Esophagus squamous epithelium (tissue), 4 donors: ENCODE results near the gene DIP2A.

Experiments used
- POLR2A ChIP-seq, 4 donors: fragments of 450-650 bp; IDR thresholded peaks; one replicate each; pipeline ENCODE4 v1.6.1; 2017; ENCODE audit warnings: antibody characterized with exemption in 4 of 4, mild to moderate bottlenecking in 4 of 4, moderate library complexity in 3 of 4
- TF ChIP-seq, protein P1 (sequence below), 6 experiments: fragments of 450-650 bp in 4 of 6; fragments of 200-600 bp in 2 of 6; sonication (generic) in 2 of 6; IDR thresholded peaks; one replicate each; pipeline ENCODE4 v1.5.1; 2016 to 2019; ENCODE audit warnings: antibody characterized with exemption in 6 of 6, mild to moderate bottlenecking in 4 of 6, moderate library complexity in 4 of 6

DNA sequence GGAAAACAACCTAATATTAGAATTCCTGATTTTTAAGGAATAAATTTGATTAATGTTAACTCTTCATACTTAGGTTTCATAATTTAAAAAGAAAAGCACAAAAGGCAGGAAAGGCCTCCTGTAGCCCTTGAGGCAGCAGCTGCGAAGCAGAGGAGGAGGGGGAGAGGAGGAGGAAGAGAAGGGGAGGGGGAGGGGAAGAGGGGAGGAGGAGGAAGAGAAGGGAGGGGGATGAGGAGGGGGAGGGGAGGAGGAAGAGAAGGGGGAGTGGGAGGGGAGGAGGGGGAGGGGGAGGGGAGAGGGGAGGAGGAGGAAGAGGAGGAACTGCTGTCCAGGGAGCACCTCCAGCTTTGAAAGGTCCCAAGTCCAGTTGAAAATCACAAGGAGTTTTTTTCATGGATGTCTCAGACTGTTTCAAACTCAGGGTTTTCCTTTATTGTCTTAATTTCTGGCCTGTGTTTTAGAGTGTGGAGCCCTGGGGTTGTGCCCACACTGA lies 35.1 kb upstream of the DIP2A start:
- TF ChIP-seq, protein P1, sequence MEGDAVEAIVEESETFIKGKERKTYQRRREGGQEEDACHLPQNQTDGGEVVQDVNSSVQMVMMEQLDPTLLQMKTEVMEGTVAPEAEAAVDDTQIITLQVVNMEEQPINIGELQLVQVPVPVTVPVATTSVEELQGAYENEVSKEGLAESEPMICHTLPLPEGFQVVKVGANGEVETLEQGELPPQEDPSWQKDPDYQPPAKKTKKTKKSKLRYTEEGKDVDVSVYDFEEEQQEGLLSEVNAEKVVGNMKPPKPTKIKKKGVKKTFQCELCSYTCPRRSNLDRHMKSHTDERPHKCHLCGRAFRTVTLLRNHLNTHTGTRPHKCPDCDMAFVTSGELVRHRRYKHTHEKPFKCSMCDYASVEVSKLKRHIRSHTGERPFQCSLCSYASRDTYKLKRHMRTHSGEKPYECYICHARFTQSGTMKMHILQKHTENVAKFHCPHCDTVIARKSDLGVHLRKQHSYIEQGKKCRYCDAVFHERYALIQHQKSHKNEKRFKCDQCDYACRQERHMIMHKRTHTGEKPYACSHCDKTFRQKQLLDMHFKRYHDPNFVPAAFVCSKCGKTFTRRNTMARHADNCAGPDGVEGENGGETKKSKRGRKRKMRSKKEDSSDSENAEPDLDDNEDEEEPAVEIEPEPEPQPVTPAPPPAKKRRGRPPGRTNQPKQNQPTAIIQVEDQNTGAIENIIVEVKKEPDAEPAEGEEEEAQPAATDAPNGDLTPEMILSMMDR (IDR thresholded peaks at IDR 0.05), result no peak
- no peak for TF ChIP-seq POLR2A (IDR thresholded peaks at IDR 0.05)
